CD4-positive, alpha-beta T cell treated with Interleukin-2 at 100 ng/mL for 4 hours (primary cell): ENCODE measurements around the gene RAET1E.
"Not testable (repeated sequence)": the region's sequence is repeated elsewhere in the genome, so short reads cannot be mapped to it uniquely, and the experiment has no call there.

Experiments
- DNase-seq: peaks from one replicate; pipeline ENCODE4 v3.0.0-alpha.2; 2020; ENCODE audit warnings: low spot score

The RAET1E gene

GRCh38 chr6:149861603-149862423 lies 36.1 kb downstream of the RAET1E start:
- DNase-seq, result no peak

- no peak for DNase-seq
Observed at GRCh38 chr6:149860834-149861602, 36.9 kb downstream of the RAET1E start.

- no peak for DNase-seq
Observed at GRCh38 chr6:149860513-149860833, 37.4 kb downstream of the RAET1E start.

- DNase-seq, result no peak
Observed at GRCh38 chr6:149859938-149860337, 38.0 kb downstream of the RAET1E start.

- no peak for DNase-seq
Observed at GRCh38 chr6:149859368-149859767, 38.5 kb downstream of the RAET1E start.

GRCh38 chr6:149857541-149857940 lies 40.4 kb downstream of the RAET1E start:
- DNase-seq, result no peak

GRCh38 chr6:149856256-149856994 lies 41.5 kb downstream of the RAET1E start:
- no peak for DNase-seq

GRCh38 chr6:149855741-149856140 lies 42.2 kb downstream of the RAET1E start:
- DNase-seq, result no peak

- no peak for DNase-seq
Observed at GRCh38 chr6:149855040-149855654, 42.8 kb downstream of the RAET1E start.

GRCh38 chr6:149854532-149854931 lies 43.4 kb downstream of the RAET1E start:
- no peak for DNase-seq

- not testable (repeated sequence) for DNase-seq
Observed at GRCh38 chr6:149854017-149854416, 43.9 kb downstream of the RAET1E start.

GRCh38 chr6:149852881-149853280 lies 45.0 kb downstream of the RAET1E start:
- DNase-seq, result no peak

- DNase-seq, result no peak
Observed at GRCh38 chr6:149852180-149852579, 45.7 kb downstream of the RAET1E start.

GRCh38 chr6:149851461-149852110 lies 46.3 kb downstream of the RAET1E start:
- no peak for DNase-seq

GRCh38 chr6:149848343-149848742 lies 49.6 kb downstream of the RAET1E start:
- not testable (repeated sequence) for DNase-seq
